Panc1 (cell line): ENCODE measurements around the gene FAT1.

Source experiments
- POLR2AphosphoS5 ChIP-seq: IDR thresholded peaks from 2 replicates; pipeline ENCODE4 v1.6.1; 2012; ENCODE audit warnings: mild to moderate bottlenecking, low read depth, low read length, moderate library complexity
- REST ChIP-seq, 2 experiments: IDR thresholded peaks; 2 replicates each; pipeline ENCODE4 v1.6.1; 2011 to 2012; ENCODE audit warnings: low read depth in 2 of 2, control low read depth in 1 of 2, low read length in 1 of 2, mild to moderate bottlenecking in 1 of 2, moderate library complexity in 1 of 2; ENCODE audit not compliant: insufficient read depth in 1 of 2
- SIN3A ChIP-seq: IDR thresholded peaks from 2 replicates; pipeline ENCODE4 v1.6.1; 2012; ENCODE audit warnings: low read depth, mild to moderate bottlenecking, low read length, moderate library complexity, borderline replicate concordance; ENCODE audit not compliant: insufficient read depth
- TCF7L2 ChIP-seq: IDR thresholded peaks from 2 replicates; pipeline ENCODE4 v1.6.1; 2011; ENCODE audit warnings: mild to moderate bottlenecking, low read depth, low read length, inconsistent platforms
- TF ChIP-seq, protein P1 (sequence below): fragments of 450-650 bp; IDR thresholded peaks from 2 replicates; pipeline ENCODE4 v1.5.1; 2017; ENCODE audit warnings: mild to moderate bottlenecking

GRCh38 chr4:186666750-186667149 lies 56.9 kb downstream of the FAT1 start:
- TF ChIP-seq, protein P1, sequence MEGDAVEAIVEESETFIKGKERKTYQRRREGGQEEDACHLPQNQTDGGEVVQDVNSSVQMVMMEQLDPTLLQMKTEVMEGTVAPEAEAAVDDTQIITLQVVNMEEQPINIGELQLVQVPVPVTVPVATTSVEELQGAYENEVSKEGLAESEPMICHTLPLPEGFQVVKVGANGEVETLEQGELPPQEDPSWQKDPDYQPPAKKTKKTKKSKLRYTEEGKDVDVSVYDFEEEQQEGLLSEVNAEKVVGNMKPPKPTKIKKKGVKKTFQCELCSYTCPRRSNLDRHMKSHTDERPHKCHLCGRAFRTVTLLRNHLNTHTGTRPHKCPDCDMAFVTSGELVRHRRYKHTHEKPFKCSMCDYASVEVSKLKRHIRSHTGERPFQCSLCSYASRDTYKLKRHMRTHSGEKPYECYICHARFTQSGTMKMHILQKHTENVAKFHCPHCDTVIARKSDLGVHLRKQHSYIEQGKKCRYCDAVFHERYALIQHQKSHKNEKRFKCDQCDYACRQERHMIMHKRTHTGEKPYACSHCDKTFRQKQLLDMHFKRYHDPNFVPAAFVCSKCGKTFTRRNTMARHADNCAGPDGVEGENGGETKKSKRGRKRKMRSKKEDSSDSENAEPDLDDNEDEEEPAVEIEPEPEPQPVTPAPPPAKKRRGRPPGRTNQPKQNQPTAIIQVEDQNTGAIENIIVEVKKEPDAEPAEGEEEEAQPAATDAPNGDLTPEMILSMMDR, result no peak
- TF ChIP-seq TCF7L2, result no peak
- no peak for TF ChIP-seq SIN3A
- no peak for TF ChIP-seq POLR2AphosphoS5
- TF ChIP-seq REST (IDR thresholded peaks at IDR 0.05; ENCODE audit: insufficient read depth in 1 of 2, low read depth in 2 of 2, low read length in 1 of 2), result no peak
